Mesendoderm (in vitro differentiated cells): ENCODE results near the gene YES1.
"Not testable (repeated sequence)": the region's sequence is repeated elsewhere in the genome, so short reads cannot be mapped to it uniquely, and the experiment has no call there.

ENCODE experiments used
- DNase-seq: peaks from one replicate; pipeline ENCODE4 v3.0.0; 2013
- H2AK5ac ChIP-seq: 2 replicates; pipeline ENCODE4 v1.6.1; 2013; ENCODE audit warnings: low read length, inconsistent platforms
- H2BK120ac ChIP-seq: 2 replicates; pipeline ENCODE4 v1.6.1; 2013; ENCODE audit warnings: low read depth, mild to moderate bottlenecking, low read length, moderate library complexity, mixed read lengths
- H2BK15ac ChIP-seq: replicated peaks from 2 replicates; pipeline ENCODE4 v1.6.1; 2013; ENCODE audit warnings: low read depth, mild to moderate bottlenecking, moderate library complexity
- H2BK5ac ChIP-seq: 2 replicates; pipeline ENCODE4 v1.6.1; 2013; ENCODE audit warnings: low read length, inconsistent platforms
- H3K18ac ChIP-seq: 2 replicates; pipeline ENCODE4 v1.6.1; 2013; ENCODE audit warnings: mild to moderate bottlenecking, low read length, mixed read lengths
- H3K23ac ChIP-seq: one replicate; pipeline ENCODE4 v1.6.1; 2013; ENCODE audit warnings: low read length
- H3K27ac ChIP-seq: 2 replicates; pipeline ENCODE4 v1.5.1; 2013; ENCODE audit warnings: low read depth, mild to moderate bottlenecking, inconsistent platforms, low read length, moderate library complexity
- H3K27me3 ChIP-seq: 2 replicates; pipeline ENCODE4 v1.6.1; 2013; ENCODE audit warnings: low read length, control low read depth, mild to moderate bottlenecking, inconsistent platforms; ENCODE audit not compliant: insufficient read depth, poor library complexity
- H3K36me3 ChIP-seq: 2 replicates; pipeline ENCODE4 v1.6.1; 2013; ENCODE audit warnings: low read length, inconsistent platforms; ENCODE audit not compliant: control insufficient read depth, insufficient read depth
- H3K4ac ChIP-seq: one replicate; pipeline ENCODE4 v1.6.1; 2013; ENCODE audit warnings: low read depth, mild to moderate bottlenecking, low read length, moderate library complexity
- H3K4me1 ChIP-seq: 2 replicates; pipeline ENCODE4 v1.6.1; 2013; ENCODE audit warnings: low read depth, low read length, inconsistent platforms; ENCODE audit not compliant: control insufficient read depth
- H3K4me2 ChIP-seq: 2 replicates; pipeline ENCODE4 v1.6.1; 2013; ENCODE audit warnings: low read length
- H3K4me3 ChIP-seq: 2 replicates; pipeline ENCODE4 v1.5.1; 2013; ENCODE audit warnings: mild to moderate bottlenecking, low read length
- H3K56ac ChIP-seq: one replicate; pipeline ENCODE4 v1.6.1; 2013; ENCODE audit warnings: low read length
- H3K79me1 ChIP-seq: 2 replicates; pipeline ENCODE4 v1.6.1; 2013; ENCODE audit warnings: low read length, inconsistent platforms
- H3K79me2 ChIP-seq: 2 replicates; pipeline ENCODE4 v1.6.1; 2013; ENCODE audit warnings: mild to moderate bottlenecking, low read length; ENCODE audit not compliant: control insufficient read depth, insufficient read depth
- H3K9ac ChIP-seq: 2 replicates; pipeline ENCODE4 v1.6.1; 2013; ENCODE audit warnings: low read length, inconsistent platforms
- H4K5ac ChIP-seq: one replicate; pipeline ENCODE4 v1.6.1; 2013; ENCODE audit warnings: low read length
- H4K8ac ChIP-seq: one replicate; pipeline ENCODE4 v1.6.1; 2013; ENCODE audit warnings: low read depth, mild to moderate bottlenecking, control low read depth, low read length, moderate library complexity
- WGBS: extraction: QIAGEN DNeasy Blood & Tissue Kit; methylation state at CpG from one replicate; pipeline ENCODE4 v1.1.7; 2013; ENCODE audit warnings: low lambda C conversion rate, missing lambda C conversion rate; ENCODE audit not compliant: insufficient coverage; ENCODE audit errors: extremely low coverage; 5-methylcytosine and 5-hydroxymethylcytosine counted together

YES1 gene

DNA sequence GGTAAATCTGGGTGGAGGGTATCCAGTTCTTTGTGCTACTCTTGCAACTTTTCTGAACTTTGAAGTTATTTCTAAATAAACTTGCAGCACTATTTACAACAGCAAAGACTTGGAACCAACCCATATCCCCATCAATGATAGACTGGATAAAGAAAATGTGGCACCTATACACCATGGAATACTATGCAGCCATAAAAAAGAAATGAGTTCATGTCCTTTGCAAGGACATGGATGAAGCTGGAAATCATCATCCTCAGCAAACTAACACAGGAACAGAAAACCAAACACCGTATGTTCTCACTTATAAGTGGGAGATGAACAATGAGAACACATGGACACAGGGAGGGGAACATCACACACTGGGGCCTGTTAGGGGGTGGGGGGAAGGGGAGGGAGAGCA is 16.7 kb downstream of the YES1 start:
- not testable (repeated sequence) for H3K4me2 ChIP-seq, H3K27me3 ChIP-seq, H2BK5ac ChIP-seq, H3K4ac ChIP-seq, H3K4me1 ChIP-seq, H3K23ac ChIP-seq, H3K18ac ChIP-seq, H2AK5ac ChIP-seq, H3K56ac ChIP-seq, H2BK120ac ChIP-seq, H3K27ac ChIP-seq, H2BK15ac ChIP-seq, H4K8ac ChIP-seq, H3K9ac ChIP-seq, H3K79me1 ChIP-seq, DNase-seq, H4K5ac ChIP-seq, H3K36me3 ChIP-seq, H3K4me3 ChIP-seq
- H3K79me2 ChIP-seq: peaks cover 33% of the 10 kb centered on the region
- WGBS: no CpG with 5 or more reads among the region's 1 CpG

DNA sequence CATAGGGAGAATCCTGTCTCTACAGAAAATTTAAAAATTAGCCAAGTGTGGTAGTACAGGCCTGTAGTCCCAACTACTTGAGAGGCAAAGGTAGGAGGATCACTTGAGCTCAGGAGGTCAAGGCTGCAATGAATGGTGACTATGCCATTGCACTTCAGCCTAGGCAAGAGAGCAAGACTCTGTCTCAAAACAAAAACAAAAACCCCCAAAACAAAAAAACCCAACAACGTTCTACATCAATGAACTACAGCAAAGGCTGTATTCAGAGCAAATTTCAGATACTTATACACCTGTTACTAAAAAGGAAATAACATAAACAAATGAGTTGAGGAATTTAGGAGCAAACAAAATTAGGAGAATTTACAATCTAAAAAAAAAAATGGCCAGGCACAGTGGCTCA is 22.6 kb downstream of the YES1 start:
- Histone ChIP-seq H3K18ac (no peak overlapping the region), H2BK15ac (no peak overlapping the region), H3K79me1 (peaks cover 7% of the 10 kb centered on the region), H3K27ac (no peak overlapping the region), H4K8ac (no peak overlapping the region), H3K9ac (no peak overlapping the region), H3K23ac (no peak overlapping the region), H3K79me2 (peaks cover 24% of the 10 kb centered on the region), H3K27me3 (no peaks in the 10 kb centered on the region), H3K36me3 (no peaks in the 10 kb centered on the region), H2BK5ac (no peak overlapping the region), H3K4me3 (no peak overlapping the region), H2AK5ac (no peak overlapping the region), H3K4me2 (no peak overlapping the region), H3K56ac (no peak overlapping the region), H3K4me1 (peaks cover 2% of the 10 kb centered on the region), H3K4ac (no peak overlapping the region), H4K5ac (no peak overlapping the region), H2BK120ac (no peak overlapping the region)
- DNase-seq: no peak
- WGBS: no CpG with 5 or more reads among the region's 1 CpG

DNA sequence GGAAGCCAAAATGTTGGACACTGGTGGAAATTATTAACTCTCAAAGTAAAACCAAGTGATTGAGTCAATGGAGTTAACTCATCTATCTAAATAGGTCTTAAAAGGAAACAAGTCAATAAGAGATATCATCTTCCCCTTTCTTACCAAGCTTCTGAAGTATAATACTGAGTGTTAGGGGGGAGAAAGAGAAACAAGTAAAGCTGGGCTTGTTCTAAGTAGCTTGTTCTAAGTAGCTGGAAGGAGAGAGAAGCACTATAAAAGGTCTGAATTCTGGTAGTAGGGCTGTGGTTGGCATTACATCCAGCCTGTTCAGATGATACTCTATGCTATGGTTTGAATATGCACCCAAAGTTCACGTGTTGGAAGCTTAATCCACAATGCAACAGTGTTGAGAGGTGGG is 26.8 kb downstream of the YES1 start:
- DNase-seq: no peak
- Histone ChIP-seq H2BK15ac (no peak overlapping the region), H4K8ac (no peak overlapping the region), H2BK120ac (no peak overlapping the region), H3K36me3 (no peaks in the 10 kb centered on the region), H2AK5ac (no peak overlapping the region), H3K4me3 (no peak overlapping the region), H3K18ac (no peak overlapping the region), H4K5ac (no peak overlapping the region), H3K4ac (no peak overlapping the region), H3K4me1 (peaks cover 2% of the 10 kb centered on the region), H3K9ac (no peak overlapping the region), H3K56ac (no peak overlapping the region), H3K79me1 (peaks cover 7% of the 10 kb centered on the region), H3K4me2 (no peak overlapping the region), H3K27me3 (no peaks in the 10 kb centered on the region), H3K27ac (no peak overlapping the region), H2BK5ac (no peak overlapping the region), H3K23ac (no peak overlapping the region), H3K79me2 (peaks cover 21% of the 10 kb centered on the region)
- WGBS: no CpG with 5 or more reads among the region's 1 CpG

DNA sequence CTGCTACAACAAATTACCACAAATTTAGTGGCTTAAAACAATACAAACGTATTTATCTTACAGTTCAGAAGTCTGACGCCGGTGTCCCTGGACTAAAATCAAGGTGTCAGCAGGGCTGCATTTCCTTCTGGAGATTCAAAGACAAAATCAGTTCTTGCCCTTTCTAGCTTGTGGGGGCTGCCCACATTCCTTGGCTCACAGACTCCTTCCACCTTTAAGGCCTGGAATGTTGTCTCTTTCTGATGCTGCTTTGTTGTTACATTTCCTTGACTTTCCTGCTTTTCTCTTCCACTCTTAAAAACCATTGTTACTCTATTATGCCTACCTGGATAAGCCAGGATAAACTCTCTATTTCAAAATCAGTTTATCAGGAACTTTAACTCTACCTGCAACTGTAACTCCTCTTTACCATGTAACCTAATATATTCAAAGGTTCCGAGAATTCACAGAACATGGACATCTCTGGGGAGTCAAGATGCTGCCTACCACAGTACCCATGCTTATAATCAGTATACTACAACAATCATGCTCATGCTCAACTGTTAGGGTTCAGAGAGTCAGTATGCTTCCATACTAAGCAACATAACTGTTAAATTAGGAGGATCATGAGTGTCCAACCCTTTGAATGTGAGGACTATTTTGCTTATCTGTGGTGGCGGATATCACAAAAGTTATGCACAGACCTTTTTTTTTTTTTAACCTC is 27.4 kb downstream of the YES1 start:
- peak; percentile 24 for DNase-seq
- peaks cover 24% of the 10 kb centered on the region for H3K79me2 ChIP-seq
- H3K4me2 ChIP-seq: no peak overlapping the region
- H2BK15ac ChIP-seq: no peak overlapping the region
- H3K79me1 ChIP-seq: peaks cover 9% of the 10 kb centered on the region
- no peak overlapping the region for H4K8ac ChIP-seq
- no CpG with 5 or more reads among the region's 5 CpGs for WGBS
- H2AK5ac ChIP-seq: no peak overlapping the region
- peaks cover 2% of the 10 kb centered on the region for H3K4me1 ChIP-seq
- H4K5ac ChIP-seq: no peak overlapping the region
- H3K18ac ChIP-seq: no peak overlapping the region
- no peak overlapping the region for H3K9ac ChIP-seq
- H3K23ac ChIP-seq: no peak overlapping the region
- H3K36me3 ChIP-seq: no peaks in the 10 kb centered on the region
- no peak overlapping the region for H3K27ac ChIP-seq
- no peak overlapping the region for H2BK5ac ChIP-seq
- no peak overlapping the region for H3K4me3 ChIP-seq
- H3K56ac ChIP-seq: no peak overlapping the region
- no peaks in the 10 kb centered on the region for H3K27me3 ChIP-seq
- H3K4ac ChIP-seq: no peak overlapping the region
- no peak overlapping the region for H2BK120ac ChIP-seq

DNA sequence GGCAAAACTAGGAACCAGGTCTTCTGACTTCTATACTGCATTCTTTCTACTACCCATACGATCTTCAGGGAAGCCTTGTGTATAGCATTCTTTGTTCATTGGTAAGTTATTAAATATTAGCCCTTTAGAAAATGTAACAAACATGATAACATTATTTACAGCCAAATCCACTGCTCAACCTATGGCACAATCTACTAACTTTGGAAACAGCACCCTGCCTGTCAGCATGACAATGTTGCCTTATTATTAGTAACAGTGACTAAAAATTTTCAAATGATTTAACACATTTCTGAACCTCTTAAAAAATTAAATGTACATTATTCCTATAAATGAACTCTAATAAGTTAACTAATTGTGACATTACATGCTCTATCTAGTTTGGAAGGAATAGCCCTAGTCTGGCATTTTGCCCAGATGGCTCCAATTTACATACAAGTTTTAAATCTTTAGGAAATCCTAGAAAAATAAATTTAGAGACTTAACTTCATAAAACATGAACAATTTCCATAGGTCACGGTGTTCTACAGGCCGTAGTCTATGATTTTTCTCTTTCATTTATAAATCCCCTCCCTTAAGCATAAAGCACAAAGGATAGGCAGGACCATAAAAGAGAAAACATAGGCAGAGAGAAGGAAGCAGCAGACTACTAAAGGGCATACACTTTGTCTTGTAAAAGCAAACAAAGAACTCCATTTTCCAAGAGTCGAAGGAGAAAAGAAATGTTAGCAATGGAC is 33.7 kb downstream of the YES1 start:
- no peak overlapping the region for H2AK5ac ChIP-seq
- peaks cover 9% of the 10 kb centered on the region for H3K79me1 ChIP-seq
- H3K4me2 ChIP-seq: no peak overlapping the region
- H3K27ac ChIP-seq: no peak overlapping the region
- no peak overlapping the region for H2BK120ac ChIP-seq
- no peak overlapping the region for H3K56ac ChIP-seq
- H3K18ac ChIP-seq: no peak overlapping the region
- no peaks in the 10 kb centered on the region for H3K36me3 ChIP-seq
- H2BK5ac ChIP-seq: no peak overlapping the region
- no peak overlapping the region for H4K8ac ChIP-seq
- DNase-seq: no peak
- H3K27me3 ChIP-seq: no peaks in the 10 kb centered on the region
- H3K23ac ChIP-seq: no peak overlapping the region
- no CpG with 5 or more reads among the region's 4 CpGs for WGBS
- H3K4me3 ChIP-seq: no peak overlapping the region
- H2BK15ac ChIP-seq: no peak overlapping the region
- no peak overlapping the region for H4K5ac ChIP-seq
- peaks cover 8% of the 10 kb centered on the region for H3K79me2 ChIP-seq
- no peak overlapping the region for H3K4ac ChIP-seq
- H3K9ac ChIP-seq: no peak overlapping the region
- H3K4me1 ChIP-seq: peaks cover 2% of the 10 kb centered on the region
